Activated CD8-positive, alpha-beta T cell treated with anti-CD3 and anti-CD28 coated beads, Interleukin-2, amount 10 ng/mL, durations not matched to agents 7 days and 5 days (primary cell): ENCODE measurements around the gene RNF13. TPM values are rescaled to one million over a fixed set of nuclear protein-coding genes. Genes with fewer than 3 reads are reported as not detected.

Experiments used
- ATAC-seq: fragments of 150-1000 bp; cut with Tn5 transposase; one replicate; pipeline ENCODE4 v1.10.0; 2021; ENCODE audit warnings: moderate library complexity
- CTCF ChIA-PET: fragments of 350-600 bp; sonication (Branson Sonifier 250); formaldehyde crosslinking; loops from one replicate; lab custom pipeline; 2021; ENCODE audit warnings: antibody characterized with exemption; lab: Charles Lee
- POLR2A ChIA-PET: fragments of 350-600 bp; sonication (Branson Sonifier 250); formaldehyde crosslinking; loops from one replicate; lab custom pipeline; 2021; ENCODE audit warnings: antibody characterized with exemption; lab: Charles Lee
- DNase-seq: peaks from one replicate; pipeline ENCODE4 v3.0.0-alpha.2; 2020
- H3K27ac Mint-ChIP-seq: one replicate; pipeline ENCODE4 v1.8.0; 2021; ENCODE audit warnings: mild to moderate bottlenecking, mixed read lengths
- H3K27me3 Mint-ChIP-seq: one replicate; pipeline ENCODE4 v1.8.0; 2021; ENCODE audit warnings: low read depth, mixed read lengths
- H3K36me3 Mint-ChIP-seq: one replicate; pipeline ENCODE4 v1.8.0; 2021; ENCODE audit warnings: low read depth, mixed read lengths
- H3K4me1 Mint-ChIP-seq: one replicate; pipeline ENCODE4 v1.8.0; 2021; ENCODE audit warnings: low read depth, mixed read lengths
- H3K4me3 Mint-ChIP-seq: one replicate; pipeline ENCODE4 v1.8.0; 2021; ENCODE audit warnings: mild to moderate bottlenecking, mixed read lengths
- H3K9me3 Mint-ChIP-seq: one replicate; pipeline ENCODE4 v1.8.0; 2022; ENCODE audit warnings: mixed read lengths; ENCODE audit not compliant: insufficient read depth
- total RNA-seq, 2 experiments: library from RNA; stranded (reverse); gene quantifications; one replicate each; pipeline ENCODE4 v1.2.3, GENCODE V29; 2021

Gene RNF13
- total RNA-seq, 2 experiments from 2014 or later = 30.6 to 31.3 TPM

- Mint-ChIP-seq H3K4me1 (peaks cover 3% of the 10 kb centered on the region), H3K4me3 (no peak overlapping the region), H3K36me3 (no peaks in the 10 kb centered on the region), H3K27me3 (peaks cover 15% of the 10 kb centered on the region), H3K27ac (no peak overlapping the region), H3K9me3 (no peaks in the 10 kb centered on the region)
- ChIA-PET CTCF (interaction anchor here (1.4 to 2.8 kb wide), 3 partner anchors 11 to 31 kb away, joined by 3 to 14 read pairs (median 9); no protein-coding TSS in a partner anchor), POLR2A (no interaction called here)
- no peak for DNase-seq
- ATAC-seq = no peak
These were observed 35.4 kb upstream of the RNF13 start for GRCh38 chr3:149777414-149778214.

DNA sequence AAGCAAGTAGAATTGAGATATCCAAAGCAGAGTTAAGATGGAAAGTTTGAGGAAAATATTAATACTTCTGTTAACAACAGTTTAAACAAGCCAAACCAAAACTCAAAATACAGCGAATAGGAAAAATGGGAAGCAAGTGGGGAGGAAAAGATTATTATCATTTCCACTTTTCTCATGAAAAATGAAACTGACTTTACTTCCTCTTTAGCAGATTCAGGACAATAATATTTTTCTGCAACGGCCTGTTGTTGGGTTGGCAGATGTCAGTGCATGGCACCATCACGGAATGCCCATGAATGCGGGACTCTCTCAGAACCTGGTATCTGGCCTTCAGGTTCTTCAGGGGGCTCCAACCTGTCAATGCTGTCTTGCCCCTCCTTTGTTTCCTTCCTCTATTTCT lies 31.8 kb upstream of the RNF13 start:
- no peak for DNase-seq
- H3K36me3 Mint-ChIP-seq = no peaks in the 10 kb centered on the region
- CTCF ChIA-PET = no interaction called here
- no peaks in the 10 kb centered on the region for H3K9me3 Mint-ChIP-seq
- H3K27me3 Mint-ChIP-seq = peaks cover 13% of the 10 kb centered on the region
- peaks cover 3% of the 10 kb centered on the region for H3K4me1 Mint-ChIP-seq
- no peak for ATAC-seq
- H3K27ac Mint-ChIP-seq = no peak overlapping the region
- no peak overlapping the region for H3K4me3 Mint-ChIP-seq
- POLR2A ChIA-PET = no interaction called here

DNA sequence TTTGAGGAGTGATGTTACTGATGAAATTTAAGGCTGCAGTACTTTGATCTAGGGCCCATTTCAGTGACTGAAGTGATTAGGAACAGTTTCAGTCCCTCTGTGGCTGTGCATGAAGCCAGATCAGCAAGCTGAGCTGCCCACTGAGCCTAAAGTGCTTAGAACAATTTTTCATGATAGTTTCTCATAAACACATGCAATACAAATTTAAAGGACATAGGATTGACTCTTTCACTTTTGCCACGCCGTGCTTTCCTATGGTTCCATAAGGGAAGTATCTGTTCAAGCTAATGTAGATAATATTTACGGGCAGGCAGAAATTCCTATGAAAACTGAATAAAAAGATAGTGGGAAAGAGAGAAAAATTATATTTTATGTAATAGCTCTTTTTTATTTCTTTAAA lies 31.3 kb upstream of the RNF13 start:
- H3K36me3 Mint-ChIP-seq = no peaks in the 10 kb centered on the region
- ATAC-seq (no peak), DNase-seq (no peak)
- H3K9me3 Mint-ChIP-seq = no peaks in the 10 kb centered on the region
- ChIA-PET CTCF (interaction anchor here (1.7 kb wide), 1 partner anchor 11 kb away, joined by 6 read pairs; no protein-coding TSS in a partner anchor), POLR2A (no interaction called here)
- H3K27ac Mint-ChIP-seq = no peak overlapping the region
- peaks cover 3% of the 10 kb centered on the region for H3K4me1 Mint-ChIP-seq
- H3K4me3 Mint-ChIP-seq = no peak overlapping the region
- H3K27me3 Mint-ChIP-seq = peaks cover 13% of the 10 kb centered on the region

DNA sequence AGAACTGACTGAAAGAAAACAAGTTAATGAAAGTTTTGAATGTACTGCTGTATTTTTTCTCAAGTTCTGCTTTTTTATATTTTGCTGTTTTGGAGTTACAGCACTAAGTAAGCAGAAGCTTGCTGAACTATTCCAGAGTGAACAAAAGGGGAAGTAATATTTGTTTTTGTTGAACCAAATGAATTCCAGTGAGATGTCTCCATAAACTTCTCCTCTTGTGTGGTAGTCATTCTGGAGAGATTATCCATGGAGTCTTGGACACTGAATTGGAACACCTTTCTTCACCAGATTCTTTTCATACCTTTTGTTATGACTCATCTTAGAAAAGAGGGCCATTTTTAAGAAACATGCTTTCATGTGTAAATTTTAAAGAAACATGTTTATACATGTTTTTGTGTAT lies 29.4 kb upstream of the RNF13 start:
- Mint-ChIP-seq H3K27ac (no peak overlapping the region), H3K9me3 (no peaks in the 10 kb centered on the region), H3K27me3 (peaks cover 11% of the 10 kb centered on the region), H3K4me3 (no peak overlapping the region), H3K4me1 (peaks cover 3% of the 10 kb centered on the region), H3K36me3 (no peaks in the 10 kb centered on the region)
- ChIA-PET POLR2A (no interaction called here), CTCF (interaction anchor here (1.3 to 1.7 kb wide), 2 partner anchors 11 to 12 kb away, joined by 3 to 6 read pairs; no protein-coding TSS in a partner anchor)
- ATAC-seq (no peak), DNase-seq (no peak)

GRCh38 chr3:149784064-149784704 lies 28.8 kb upstream of the RNF13 start:
- H3K36me3 Mint-ChIP-seq = no peaks in the 10 kb centered on the region
- peaks cover 3% of the 10 kb centered on the region for H3K4me1 Mint-ChIP-seq
- DNase-seq (no peak), ATAC-seq (no peak)
- no peak overlapping the region for H3K4me3 Mint-ChIP-seq
- POLR2A ChIA-PET = no interaction called here
- H3K27me3 Mint-ChIP-seq = peaks cover 11% of the 10 kb centered on the region
- H3K9me3 Mint-ChIP-seq = no peaks in the 10 kb centered on the region
- CTCF ChIA-PET = no interaction called here
- H3K27ac Mint-ChIP-seq = no peak overlapping the region

GRCh38 chr3:149790268-149790667 lies 22.7 kb upstream of the RNF13 start:
- Mint-ChIP-seq H3K9me3 (no peaks in the 10 kb centered on the region), H3K4me1 (no peaks in the 10 kb centered on the region)

GRCh38 chr3:149790698-149791097 lies 22.3 kb upstream of the RNF13 start:
- ChIA-PET CTCF (no interaction called here), POLR2A (no interaction called here)
- Mint-ChIP-seq H3K27me3 (peaks cover 13% of the 10 kb centered on the region), H3K4me3 (no peak overlapping the region), H3K27ac (no peak overlapping the region), H3K36me3 (no peaks in the 10 kb centered on the region), H3K4me1 (no peaks in the 10 kb centered on the region), H3K9me3 (no peaks in the 10 kb centered on the region)
- DNase-seq (no peak), ATAC-seq (no peak)

More at GRCh38 chr3:149790268-149790667, 22.7 kb upstream of the RNF13 start:
- no peak for ATAC-seq
- Mint-ChIP-seq H3K4me3 (no peak overlapping the region), H3K27me3 (peaks cover 13% of the 10 kb centered on the region), H3K36me3 (no peaks in the 10 kb centered on the region), H3K27ac (no peak overlapping the region)
- ChIA-PET CTCF (no interaction called here), POLR2A (no interaction called here)
- DNase-seq = no peak

- Mint-ChIP-seq H3K27me3 (peaks cover 11% of the 10 kb centered on the region), H3K36me3 (no peaks in the 10 kb centered on the region), H3K9me3 (no peaks in the 10 kb centered on the region), H3K27ac (no peak within 1 kb of the TSS), H3K4me3 (no peak within 1 kb of the TSS), H3K4me1 (no peaks in the 10 kb centered on the region)
- ChIA-PET POLR2A (no interaction called here), CTCF (interaction anchor here (1.2 kb wide), 1 partner anchor 16 kb away, joined by 4 read pairs; no protein-coding TSS in a partner anchor)
- DNase-seq (no peak), ATAC-seq (no peak)
These were observed 20.4 kb upstream of the RNF13 start, which contains the start of gene ANKUB1 for GRCh38 chr3:149792452-149793270. TSS of gene ANKUB1 (minus strand) at chr3:149792554. CDS start at chr3:149792366, 188 bp downstream.

DNA sequence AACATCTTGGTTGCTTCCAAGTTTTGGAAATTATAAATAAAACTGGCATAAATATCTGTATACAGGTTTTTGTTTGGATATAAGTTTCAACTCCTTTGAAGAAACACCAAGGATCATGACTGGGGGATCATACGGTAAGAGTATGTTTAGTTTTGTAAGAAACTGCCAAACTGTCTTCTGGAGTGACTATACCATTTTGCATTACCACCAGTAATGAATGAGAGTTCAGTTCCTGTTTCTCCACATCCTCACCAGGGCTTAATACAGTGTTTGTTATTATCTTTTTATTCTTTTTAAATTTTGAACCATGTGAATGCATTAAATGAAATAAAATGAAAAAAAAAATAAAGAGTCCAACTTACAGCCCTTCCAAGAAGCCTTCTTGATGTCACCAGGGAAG lies 17.0 kb upstream of the RNF13 start:
- Mint-ChIP-seq H3K4me3 (no peak overlapping the region), H3K9me3 (no peaks in the 10 kb centered on the region), H3K27ac (no peak overlapping the region), H3K27me3 (peaks cover 13% of the 10 kb centered on the region), H3K36me3 (no peaks in the 10 kb centered on the region), H3K4me1 (no peaks in the 10 kb centered on the region)
- POLR2A ChIA-PET = no interaction called here
- ATAC-seq = no peak
- CTCF ChIA-PET = no interaction called here
- DNase-seq = no peak

DNA sequence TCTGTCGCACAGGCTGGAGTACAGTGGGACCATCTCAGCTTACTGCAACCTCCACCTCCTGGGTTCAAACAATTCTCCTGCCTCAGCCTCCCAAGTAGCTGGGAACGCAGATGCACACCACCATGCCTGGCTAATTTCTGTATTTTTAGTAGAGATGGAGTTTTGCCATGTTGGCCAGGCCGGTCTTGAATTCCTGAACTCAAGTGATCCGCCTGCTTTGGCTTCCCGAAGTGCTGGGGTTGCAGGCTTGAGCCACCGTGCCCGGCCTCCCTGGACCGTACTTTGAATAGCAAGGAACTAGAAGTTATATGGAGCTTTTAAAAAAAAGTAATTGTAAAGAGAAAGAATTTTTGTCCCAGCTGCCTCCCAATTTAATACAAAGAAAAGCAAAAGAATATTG lies 12.3 kb upstream of the RNF13 start:
- peaks cover 16% of the 10 kb centered on the region for H3K27me3 Mint-ChIP-seq
- DNase-seq (no peak), ATAC-seq (no peak)
- ChIA-PET POLR2A (no interaction called here), CTCF (interaction anchor here (1.9 kb wide), 1 partner anchor 48 kb away, joined by 5 read pairs; the partner anchor contains the start of gene COMMD2)
- no peaks in the 10 kb centered on the region for H3K36me3 Mint-ChIP-seq
- no peaks in the 10 kb centered on the region for H3K9me3 Mint-ChIP-seq
- H3K4me1 Mint-ChIP-seq = no peaks in the 10 kb centered on the region
- H3K4me3 Mint-ChIP-seq = no peak overlapping the region
- no peak overlapping the region for H3K27ac Mint-ChIP-seq

- CTCF ChIA-PET = interaction anchor here (1.9 kb wide), 1 partner anchor 49 kb away, joined by 5 read pairs; the partner anchor contains the start of gene COMMD2
- ATAC-seq = no peak
These were observed 11.8 kb upstream of the RNF13 start for GRCh38 chr3:149801195-149801594.

More at GRCh38 chr3:149801195-149801594, 11.8 kb upstream of the RNF13 start:
- H3K36me3 Mint-ChIP-seq = no peaks in the 10 kb centered on the region
- POLR2A ChIA-PET = no interaction called here
- H3K27me3 Mint-ChIP-seq = peaks cover 21% of the 10 kb centered on the region
- H3K4me1 Mint-ChIP-seq = no peaks in the 10 kb centered on the region
- no peaks in the 10 kb centered on the region for H3K9me3 Mint-ChIP-seq
- DNase-seq = no peak
- no peak overlapping the region for H3K4me3 Mint-ChIP-seq
- no peak overlapping the region for H3K27ac Mint-ChIP-seq
